ENCODE measurements around the gene ADARB2.
"Not testable (repeated sequence)": the region's sequence is repeated elsewhere in the genome, so short reads cannot be mapped to it uniquely, and the experiment has no call there.

The ADARB2 gene

DNA sequence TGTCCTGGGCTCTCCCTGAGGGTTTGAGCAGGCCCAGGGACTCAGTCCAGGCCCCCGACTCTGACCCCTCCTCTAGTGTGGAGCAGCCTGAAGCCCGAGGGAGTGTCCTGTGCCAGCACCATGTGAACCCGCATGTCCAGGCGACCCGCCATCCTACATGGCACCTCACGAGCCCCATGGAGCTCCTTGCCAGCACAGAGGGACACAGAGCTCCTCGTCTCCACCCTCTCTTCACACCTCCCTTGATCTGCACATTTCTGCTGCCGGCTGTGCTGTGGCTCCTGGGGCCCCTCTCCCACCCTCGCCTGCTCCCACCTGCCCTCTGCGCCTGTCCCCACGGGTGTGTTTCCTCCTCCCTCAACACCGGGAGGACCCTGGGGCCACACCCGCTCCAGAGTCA is 103.5 kb downstream of the ADARB2 start:
- DNase-seq, result no peak

DNA sequence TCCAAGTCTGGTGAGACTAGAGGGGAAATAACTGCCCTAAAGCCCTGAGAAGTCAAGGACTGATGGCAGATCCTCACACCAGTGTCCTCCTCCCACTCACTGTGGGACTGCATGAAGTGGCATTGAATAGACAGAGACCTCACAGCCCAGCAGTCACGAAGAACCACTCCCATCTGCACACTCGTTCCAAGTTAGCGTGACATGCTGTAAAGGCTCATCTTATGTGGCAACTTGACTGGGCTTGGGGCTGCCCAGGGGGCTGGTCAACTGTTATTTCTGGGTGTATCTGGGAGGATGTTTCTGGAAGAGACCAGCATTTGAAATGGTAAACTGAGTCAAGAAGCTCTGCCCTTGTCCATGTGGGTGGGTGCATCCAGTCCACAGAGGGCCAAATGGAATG is 104.7 kb downstream of the ADARB2 start:
- no peak for DNase-seq

DNA sequence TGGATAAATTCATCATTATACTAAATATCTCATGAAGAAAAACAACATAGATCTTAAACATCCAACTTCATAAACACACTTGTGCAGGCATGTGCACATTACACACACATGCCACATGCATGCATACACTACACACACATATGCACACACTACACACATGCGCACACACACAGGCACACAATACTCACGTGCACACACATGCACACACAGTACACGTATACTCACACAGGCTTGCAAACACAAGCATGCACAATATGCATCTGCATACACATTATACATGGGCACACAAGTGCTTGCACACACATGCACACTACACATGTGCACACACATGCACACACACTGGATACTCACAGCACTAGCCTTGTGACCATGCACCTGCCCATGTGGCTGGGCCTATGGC is 105.2 kb downstream of the ADARB2 start:
- DNase-seq, result no peak

DNA sequence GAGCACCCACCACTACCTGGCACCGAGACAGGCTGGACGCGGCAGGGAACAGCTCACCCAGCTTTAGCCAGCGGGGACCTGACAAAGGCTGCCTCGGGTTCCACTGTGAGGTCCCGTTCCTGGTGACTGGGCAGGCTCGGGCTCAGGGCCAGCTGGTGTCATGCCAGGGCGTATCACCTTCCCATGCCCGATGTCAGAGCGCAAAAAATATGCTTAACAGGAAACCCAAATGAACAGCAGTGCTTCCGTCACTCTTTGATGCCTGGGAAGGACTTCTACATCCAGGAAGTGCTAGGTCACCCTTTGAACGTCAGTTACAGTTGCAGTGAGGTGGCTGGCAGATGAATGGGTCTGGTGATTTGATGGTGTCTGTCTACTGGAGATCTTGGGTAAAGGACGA is 106.0 kb downstream of the ADARB2 start:
- peak; percentile 77 to 82 for DNase-seq

DNA sequence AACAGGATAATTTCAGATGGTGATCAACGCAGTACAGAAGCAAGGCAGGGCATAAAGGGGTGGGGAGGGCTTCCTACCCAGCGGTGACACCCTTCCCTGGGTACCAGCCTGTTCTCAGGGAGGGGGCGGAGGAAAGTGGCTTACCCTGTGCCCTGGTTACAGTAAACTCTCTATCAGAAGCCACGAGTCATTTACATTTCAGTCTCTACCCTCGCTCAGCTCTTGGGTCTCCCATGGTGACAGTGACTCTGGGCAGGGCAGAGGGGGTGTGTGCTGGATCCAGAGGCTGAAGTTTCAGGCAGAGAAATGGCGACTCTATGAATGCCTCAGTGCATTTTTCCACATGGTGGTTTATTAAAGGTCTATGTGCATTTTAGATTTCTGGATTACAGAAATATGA is 107.0 kb downstream of the ADARB2 start:
- no peak for DNase-seq

DNA sequence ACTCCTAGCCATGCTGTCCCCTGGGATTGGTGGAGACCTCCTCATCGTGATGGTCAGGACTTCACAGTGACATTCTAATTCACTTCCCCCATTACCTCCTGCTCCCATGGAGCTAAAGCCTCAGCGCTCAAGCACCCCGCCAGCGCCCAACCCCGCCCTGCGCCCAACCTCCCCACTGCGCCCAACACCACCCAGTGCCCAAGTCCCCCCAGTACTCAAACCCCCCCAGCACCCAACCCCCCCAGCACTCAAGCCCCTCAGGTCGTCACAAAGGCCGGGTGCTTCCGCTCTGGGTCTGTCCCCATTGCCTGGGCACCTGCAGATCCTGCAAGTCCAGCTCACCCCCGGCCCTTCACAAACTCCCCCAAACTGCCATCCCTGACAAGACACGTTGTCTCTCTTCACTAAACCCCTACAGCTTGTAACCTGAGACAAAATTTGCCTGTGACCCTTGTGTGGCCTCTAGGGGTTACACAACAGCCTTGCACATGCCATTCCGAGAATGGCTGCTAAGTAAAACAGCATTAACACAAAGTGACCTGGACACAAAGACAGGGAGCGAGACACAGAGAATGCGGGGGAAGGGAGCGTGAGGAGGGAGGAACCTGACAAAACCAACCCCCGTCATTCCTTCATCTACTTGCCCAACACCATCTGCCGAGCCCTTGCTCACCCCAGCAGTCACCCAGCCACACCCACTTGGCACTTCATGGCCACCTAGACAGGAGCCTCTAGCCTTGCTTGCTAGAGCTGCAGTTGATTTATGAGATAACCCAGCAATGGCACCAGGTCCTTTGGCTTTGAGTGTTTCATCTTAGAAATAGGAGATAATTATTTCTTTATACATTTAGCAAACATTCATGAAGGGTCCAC is 107.8 kb downstream of the ADARB2 start:
- DNase-seq, result no peak

DNA sequence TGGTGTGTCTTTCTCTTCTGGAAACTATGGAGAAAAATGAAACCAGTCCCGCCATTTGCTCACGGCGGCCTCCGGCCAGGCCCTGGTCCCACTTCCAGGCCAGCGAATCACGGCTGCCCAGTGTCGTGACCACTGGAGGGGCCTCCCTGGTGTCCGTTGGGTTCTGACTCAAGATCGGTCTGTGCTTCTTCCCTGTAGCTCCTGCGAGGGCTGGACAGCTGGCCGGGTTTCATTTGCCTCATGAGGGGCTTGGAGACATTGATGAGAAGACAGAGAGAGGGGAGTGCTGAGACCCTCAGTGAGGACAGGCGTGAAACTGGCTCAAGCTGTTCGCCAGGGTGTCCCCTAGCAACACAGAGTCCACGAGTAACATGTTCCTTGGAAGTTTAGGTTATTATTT is 108.6 kb downstream of the ADARB2 start:
- no peak for DNase-seq

DNA sequence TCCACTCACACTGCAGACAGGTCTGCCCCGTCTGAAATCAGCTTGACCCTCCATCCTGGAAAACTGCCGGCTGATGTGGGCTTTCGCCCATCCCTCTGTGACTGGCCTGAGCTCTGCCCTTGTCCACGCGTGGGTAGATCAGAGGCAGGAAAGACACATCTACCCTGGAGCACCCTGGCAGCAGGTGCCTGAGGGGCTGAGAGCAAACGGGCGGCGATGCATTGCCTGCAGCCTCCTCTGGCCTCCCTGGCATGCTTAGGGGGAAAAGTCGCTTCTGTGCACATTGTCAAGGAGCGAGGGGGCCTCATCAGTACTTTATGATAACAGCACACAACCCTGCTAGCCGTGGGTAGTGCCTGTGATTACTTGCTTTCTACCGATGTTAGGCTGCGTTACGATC is 109.4 kb downstream of the ADARB2 start:
- DNase-seq, result no peak

DNA sequence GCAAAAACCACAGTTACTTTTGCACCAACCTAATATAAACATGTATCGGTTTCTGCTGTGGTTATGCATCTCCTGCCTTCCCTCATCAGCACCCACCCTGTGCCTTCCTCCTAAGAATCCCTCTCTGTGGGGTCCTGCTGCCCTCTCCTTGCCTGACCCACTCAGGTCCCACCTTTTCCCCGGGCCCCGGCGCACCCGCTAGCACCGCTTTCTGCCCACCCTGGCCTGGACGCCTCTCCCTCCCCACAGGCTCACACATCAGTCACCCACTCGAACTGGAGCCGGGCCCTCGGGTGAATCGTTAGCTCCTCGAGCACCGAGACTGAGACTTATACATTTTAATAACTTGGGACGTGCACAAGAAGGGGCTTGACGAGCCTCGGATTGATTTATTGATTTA is 110.5 kb downstream of the ADARB2 start:
- no peak for DNase-seq

DNA sequence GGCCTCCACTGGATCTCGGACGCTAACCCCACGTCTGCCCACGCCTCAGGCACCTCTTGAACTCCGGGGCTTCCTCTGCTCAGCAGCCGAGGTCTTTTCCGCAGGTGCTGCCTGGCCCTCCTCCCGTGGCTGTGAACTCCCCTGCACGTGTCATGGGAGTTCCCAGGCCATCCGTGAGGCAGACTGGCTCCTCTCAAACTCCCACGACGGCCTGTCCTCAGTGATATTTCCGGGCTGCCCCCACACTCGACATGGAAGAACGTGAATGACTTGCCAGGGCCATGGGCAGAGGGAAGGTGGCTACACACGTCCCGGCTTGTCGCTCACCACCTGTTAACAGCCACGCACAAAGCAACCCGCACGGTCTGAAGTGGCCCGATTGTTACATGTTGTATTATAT is 110.9 kb downstream of the ADARB2 start:
- no peak for DNase-seq

DNA sequence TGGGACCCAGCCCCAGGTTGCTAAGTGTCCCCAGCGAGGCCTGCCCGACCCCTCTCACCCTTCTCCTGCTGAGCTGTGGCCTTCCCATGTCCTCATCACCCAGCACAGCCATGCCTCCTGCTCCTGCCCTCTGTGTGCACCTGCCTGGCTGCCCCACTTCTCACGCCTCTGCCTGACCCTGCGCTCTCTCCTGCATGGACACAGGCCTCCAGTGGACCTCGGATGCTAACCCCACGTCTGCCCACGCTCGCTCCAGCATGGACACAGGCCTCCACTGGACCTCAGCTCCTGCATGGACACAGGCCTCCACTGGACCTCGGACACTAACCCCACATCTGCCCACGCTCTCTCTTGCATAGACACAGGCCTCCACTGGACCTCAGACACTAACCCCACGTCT is 111.6 kb downstream of the ADARB2 start:
- no peak for DNase-seq

DNA sequence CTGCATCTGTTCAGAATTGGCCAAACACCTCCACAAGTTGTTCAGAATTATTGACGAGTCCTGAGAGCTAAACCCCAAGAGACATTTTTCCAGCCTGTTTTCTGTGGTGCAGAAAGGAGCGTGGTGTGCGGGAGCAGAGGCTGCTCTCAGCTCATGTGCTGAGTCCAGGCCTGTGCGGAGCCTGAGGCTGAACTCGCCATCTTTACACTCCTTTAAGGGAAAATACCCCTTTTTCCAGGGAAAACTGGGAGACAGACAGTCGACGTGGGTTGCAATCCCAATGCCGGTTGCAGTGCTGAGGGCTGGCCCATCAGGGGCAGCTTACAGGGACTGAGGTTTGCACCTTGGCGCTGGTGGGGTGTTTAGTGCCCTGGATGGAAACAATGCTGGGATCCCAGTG is 112.2 kb downstream of the ADARB2 start:
- DNase-seq, result no peak

DNA sequence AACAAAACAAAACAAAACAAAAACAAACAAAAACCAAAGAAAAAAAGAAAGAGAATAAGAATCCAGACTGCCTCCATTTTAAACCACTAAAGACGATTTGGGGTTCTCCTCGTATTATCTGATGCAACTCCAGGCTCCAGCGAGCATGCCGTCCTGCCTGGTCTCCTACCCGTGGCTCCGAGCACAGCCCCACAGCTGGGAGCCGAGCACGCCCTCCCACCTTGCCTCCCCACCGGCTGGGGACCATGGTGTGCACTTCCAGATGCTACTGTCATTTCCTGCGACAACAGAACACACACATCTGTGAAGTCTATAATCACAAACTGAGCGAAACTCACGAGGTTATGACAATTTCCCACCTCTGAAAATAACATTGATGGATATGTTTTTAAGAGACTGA is 113.1 kb downstream of the ADARB2 start:
- DNase-seq, result no peak

DNA sequence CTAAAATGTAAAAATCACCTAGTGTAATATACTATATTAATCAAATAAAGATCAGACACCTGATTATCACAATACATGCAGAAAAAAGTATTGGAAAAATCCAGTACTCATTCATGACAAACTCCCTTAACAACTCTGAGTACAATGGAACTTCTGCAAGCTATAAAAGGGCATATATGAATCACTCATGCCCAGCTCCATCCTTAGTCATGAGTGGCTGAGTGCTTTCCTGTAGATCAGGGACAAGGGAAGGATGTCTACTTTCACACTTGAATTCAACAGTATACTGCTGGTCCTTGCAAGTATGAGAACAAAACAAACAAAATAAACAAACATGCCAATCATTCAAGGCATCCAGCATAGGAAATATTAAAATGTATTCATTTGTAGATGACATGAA is 116.5 kb downstream of the ADARB2 start:
- DNase-seq, result no peak

DNA sequence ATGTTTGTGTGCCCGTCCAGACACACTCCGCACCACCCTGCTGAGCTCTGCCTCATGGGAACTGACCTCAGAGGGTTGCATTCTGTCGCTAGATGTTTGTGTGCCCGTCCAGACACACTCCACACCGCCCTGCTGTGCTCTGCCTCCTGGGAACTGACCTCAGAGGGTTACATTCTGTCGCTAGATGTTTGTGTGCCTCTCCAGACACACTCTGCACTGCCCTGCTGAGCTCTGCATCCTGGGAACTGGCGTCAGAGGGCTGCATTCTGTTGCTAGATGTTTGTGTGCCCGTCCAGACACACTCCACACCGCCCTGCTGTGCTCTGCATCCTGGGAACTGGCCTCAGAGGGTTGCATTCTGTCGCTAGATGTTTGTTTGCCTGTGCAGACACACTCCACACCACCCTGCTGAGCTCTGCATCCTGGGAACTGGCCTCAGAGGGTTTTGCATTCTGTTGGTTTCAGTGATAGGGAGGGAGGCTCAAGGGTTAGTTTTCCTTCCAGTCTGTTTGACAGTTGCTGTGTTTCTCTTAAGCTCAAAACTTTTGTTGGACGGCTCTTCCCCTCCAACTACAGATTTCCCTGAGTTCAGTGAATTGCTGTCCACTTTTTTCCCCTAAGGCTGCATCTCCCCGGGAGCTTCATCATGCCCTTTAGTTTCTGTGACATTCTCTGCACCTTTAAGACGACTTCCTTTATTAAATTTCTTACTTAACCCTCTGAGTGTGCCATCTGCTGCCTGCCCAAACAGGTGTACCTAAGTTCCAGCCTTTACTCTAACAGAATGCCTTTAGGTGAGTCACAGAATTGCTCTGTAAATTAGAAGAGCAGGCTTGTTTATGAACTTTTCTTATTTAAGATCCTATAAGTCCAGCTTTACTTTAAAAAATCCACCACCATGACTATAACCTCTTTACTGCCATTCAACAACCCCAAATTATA is 119.7 kb downstream of the ADARB2 start:
- not testable (repeated sequence) for DNase-seq

DNA sequence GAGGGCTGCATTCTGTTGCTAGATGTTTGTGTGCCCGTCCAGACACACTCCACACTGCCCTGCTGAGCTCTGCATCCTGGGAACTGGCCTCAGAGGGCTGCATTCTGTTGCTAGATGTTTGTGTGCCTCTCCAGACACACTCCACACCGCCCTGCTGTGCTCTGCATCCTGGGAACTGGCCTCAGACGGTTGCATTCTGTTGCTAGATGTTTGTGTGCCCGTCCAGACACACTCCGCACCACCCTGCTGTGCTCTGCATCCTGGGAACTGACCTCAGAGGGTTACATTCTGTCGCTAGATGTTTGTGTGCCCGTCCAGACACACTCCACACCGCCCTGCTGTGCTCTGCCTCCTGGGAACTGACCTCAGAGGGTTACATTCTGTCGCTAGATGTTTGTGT is 120.6 kb downstream of the ADARB2 start:
- DNase-seq, result not testable (repeated sequence)

DNA sequence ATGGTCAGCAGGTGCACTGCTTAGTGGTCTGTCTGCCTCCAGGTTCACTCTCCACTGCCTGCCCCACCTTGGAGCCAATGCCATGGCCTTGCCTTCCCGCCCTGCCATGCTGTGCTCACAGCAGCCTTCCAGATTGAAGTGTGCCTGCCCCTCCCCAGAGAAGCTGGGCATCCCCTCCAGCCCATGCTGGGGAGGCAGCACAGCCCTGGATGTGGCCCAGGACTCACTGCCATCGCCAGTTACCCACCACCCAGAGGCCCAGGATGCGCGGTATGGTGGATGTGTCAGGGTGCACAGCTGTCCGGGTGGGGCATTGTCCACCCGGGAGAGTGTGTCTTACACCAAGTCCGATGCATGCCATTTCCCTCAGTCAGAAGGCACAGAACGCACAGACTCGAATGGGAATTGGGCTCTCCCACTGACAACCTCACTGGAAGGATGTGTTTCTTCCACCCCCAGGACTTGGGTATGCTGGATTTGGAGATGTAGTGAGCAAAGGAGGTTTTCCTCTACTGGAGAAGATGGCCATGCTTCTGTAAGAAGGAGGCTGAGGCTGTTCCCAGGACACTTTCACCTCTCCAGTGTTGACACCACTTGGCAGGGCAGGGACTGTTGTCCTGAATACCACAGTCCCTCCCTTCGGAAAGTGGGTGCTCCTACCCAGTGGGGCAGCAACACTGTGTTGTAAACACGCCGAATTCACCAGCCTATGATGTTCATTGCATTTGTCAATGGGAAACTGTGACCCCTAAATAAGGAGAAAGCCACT is 122.0 kb downstream of the ADARB2 start:
- no peak for DNase-seq

DNA sequence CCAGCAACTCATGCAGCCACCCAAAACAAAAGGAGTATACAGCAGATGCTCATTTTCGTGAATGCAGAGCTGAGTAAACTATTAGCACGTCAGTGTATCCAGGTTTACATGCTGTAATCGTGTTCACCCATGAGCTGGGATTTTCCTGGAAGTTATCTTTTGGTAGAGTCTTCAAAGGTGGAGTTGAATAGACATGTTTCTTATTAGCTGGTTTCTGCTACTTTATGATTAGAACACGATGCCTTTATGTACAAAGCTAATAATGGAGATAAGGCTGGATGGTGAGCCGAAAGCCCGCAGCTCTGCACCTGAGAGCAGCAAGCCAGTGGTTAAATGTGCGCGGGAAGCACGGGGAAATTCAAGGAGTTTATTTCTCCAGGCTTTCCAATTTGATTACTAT is 123.8 kb downstream of the ADARB2 start:
- no peak for DNase-seq

DNA sequence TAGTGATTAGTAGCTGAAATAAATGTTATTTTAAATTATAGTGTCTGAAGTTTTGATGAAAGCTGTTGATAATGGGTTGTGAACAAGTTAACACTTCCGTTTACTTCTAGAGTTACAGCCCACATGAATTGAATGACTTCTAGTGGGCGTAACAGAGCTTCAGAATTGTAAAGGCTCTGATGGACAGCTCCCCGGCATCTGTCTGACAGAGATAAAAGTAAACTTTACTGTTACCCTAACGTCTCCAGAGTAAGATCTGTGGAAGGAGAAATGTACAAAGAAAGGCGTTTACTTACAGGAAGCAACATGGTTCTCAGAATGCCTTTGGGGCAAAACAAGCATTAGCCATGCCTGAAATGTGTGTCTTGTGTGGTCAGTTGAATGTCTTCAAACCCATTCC is 124.4 kb downstream of the ADARB2 start:
- no peak for DNase-seq

DNA sequence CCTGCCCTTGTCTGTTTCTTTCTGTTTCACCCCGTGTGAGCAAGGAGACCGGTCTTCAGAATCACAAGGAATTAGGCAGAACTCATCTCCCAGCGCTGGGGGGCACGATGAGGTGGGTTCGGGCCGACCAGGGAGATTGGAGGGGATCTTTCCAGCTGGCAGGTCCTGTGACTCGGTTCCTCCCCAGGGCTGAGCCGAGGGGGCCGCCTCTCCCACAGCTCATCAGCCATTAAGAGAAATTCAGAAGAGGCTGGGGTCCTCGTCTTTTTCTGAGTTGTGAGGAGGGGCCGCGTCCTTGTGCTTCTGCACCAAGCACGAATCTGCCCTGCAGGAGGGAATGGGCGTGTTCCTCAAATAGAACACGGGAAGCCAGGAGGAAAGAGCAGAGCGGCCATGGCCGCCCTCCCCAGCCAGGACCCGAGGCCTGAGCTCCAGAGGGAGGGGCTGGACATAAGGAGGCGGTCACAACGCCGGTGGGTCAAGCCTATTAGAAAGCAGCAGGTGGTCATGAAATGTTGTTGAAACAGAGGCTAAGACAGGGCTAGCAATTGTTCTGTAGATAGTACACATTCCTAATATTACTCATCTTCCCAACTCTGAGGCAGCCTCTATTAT is 125.3 kb downstream of the ADARB2 start:
- DNase-seq, result no peak

DNA sequence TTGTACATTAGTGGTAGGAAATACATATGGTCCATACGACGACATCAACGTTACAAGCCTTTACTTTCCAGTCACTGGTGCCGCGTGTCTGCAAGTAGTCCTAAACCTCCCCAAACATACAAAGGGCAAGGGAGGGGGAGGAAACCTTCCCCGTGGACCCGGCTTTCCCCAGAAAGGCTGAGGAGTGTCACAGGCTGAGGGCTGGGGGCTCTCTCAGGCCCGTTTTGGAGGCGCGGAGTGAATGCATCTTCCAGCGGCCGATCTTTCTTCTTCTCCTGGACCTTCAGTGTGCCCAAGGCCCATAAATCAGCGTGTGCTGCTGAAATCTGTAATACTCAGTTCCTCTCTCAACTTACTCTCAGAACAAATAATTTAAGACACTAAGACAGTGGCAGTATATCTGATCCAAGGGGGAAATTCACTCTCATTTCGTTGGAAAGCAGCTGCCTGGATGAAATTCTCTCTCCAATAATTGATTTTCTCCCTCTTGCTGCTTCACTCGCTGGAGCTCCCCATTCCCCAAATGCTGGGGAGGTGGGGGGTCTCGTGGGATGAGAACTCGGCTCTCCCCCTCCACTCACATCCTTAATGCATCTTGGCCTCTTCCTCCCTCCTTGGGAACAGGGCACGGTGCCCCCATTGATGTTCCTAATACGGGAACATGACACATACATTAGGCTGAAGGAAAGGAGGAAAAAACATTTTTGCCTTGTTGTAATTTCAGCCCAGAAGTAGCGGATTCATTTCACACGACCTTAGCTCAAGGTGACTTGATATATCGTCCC is 126.1 kb downstream of the ADARB2 start:
- DNase-seq, result no peak

DNA sequence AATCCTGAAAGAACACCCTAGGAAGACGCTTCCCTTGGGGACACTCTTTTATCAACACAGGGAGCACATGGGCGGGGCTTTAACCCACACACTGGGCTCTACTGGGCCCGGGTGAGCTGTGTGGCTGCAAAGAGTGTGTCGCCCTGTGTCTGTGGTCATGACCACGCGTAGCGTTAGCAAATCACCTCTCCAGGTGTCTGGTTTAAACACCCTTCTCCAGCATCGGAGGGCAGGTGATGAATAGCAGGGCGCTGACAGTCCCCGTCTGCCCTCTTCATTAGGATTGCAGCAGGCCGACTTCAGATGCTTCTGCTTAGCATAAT is 127.7 kb downstream of the ADARB2 start:
- no peak for DNase-seq
